Measurements from ENCODE around the gene HMCN2.

GRCh38 chr9:130267930-130268329, 2.4 kb downstream of the HMCN2 start:
- TF ChIP-seq CTCF (conservative IDR thresholded peaks at IDR 0.05; ENCODE audit: low read length) (no peak), EZH2phosphoT487 (IDR thresholded peaks at IDR 0.05; ENCODE audit: borderline replicate concordance, low read depth, low read length) (no peak)

All from OCI-LY7 (cell line).